Stomach (tissue), 9 donors: ENCODE data around the gene MYO10. TPM values are rescaled to one million over a fixed set of nuclear protein-coding genes. Genes with fewer than 3 reads are reported as not detected.

Source experiments
- DNase-seq, 2 donors: peaks; one replicate each; pipeline versions ENCODE4 v3.0.0 to v3.0.0-alpha.2; 2013 to 2019
- H3K27ac ChIP-seq, 5 donors: fragments of 200-600 bp in 4 of 5; sonication (generic) in 4 of 5; one replicate each; pipeline ENCODE4 v1.5.1; 2013 to 2019; ENCODE audit warnings: mild to moderate bottlenecking in 1 of 5, moderate library complexity in 1 of 5
- H3K27me3 ChIP-seq, 3 donors: fragments of 200-600 bp; sonication (generic); one replicate each; pipeline ENCODE4 v1.5.1; 2017 to 2019; ENCODE audit warnings: mixed run types in 1 of 3
- H3K36me3 ChIP-seq, 4 donors: fragments of 200-600 bp; sonication (generic); 1 replicate in 3 of 4; 2 replicates in 1 of 4; pipeline ENCODE4 v1.5.1; 2016 to 2019
- H3K4me1 ChIP-seq, 4 donors: fragments of 200-600 bp; sonication (generic); one replicate each; pipeline ENCODE4 v1.5.1; 2016 to 2019
- H3K4me3 ChIP-seq, 4 donors: fragments of 200-600 bp; sonication (generic) in 3 of 4; one replicate each; pipeline ENCODE4 v1.5.1; 2016 to 2019; ENCODE audit warnings: mild to moderate bottlenecking in 1 of 4
- H3K9me3 ChIP-seq, 4 donors: fragments of 200-600 bp; sonication (generic); one replicate each; pipeline ENCODE4 v1.5.1; 2016 to 2019
- CTCF ChIP-seq, 7 experiments: fragments of 450-650 bp in 4 of 7; fragments of 200-600 bp in 3 of 7; sonication (generic) in 3 of 7; IDR thresholded peaks; one replicate each; pipeline ENCODE4 v1.5.1; 2016 to 2019; ENCODE audit warnings: antibody characterized with exemption in 7 of 7, control low read depth in 2 of 7, mild to moderate bottlenecking in 1 of 7
- EP300 ChIP-seq: sonication (generic); formaldehyde crosslinking; IDR thresholded peaks from one replicate; pipeline ENCODE4 v1.6.1; 2017; ENCODE audit warnings: antibody characterized with exemption
- POLR2A ChIP-seq, 4 donors: fragments of 450-650 bp; IDR thresholded peaks; one replicate each; pipeline ENCODE4 v1.6.1; 2016; ENCODE audit warnings: antibody characterized with exemption in 4 of 4, control low read depth in 2 of 4, mild to moderate bottlenecking in 1 of 4, moderate library complexity in 1 of 4
- POLR2AphosphoS5 ChIP-seq, 3 donors: sonication (generic); formaldehyde crosslinking; IDR thresholded peaks; one replicate each; pipeline ENCODE4 v1.6.1; 2016; ENCODE audit warnings: antibody characterized with exemption in 3 of 3
- WGBS, 5 donors: extraction: QIAGEN DNeasy Blood & Tissue Kit in 3 of 5; methylation state at CpG; one replicate each; pipeline versions ENCODE4 v1.1.5 to v1.1.7; 2013 to 2018; 5-methylcytosine and 5-hydroxymethylcytosine counted together
- intact Hi-C: fragments of 100-400 bp; cut with DNase I; formaldehyde crosslinking; loops from one replicate; pipeline ENCODE4 v1.15.1; 2023; ENCODE audit warnings: low total_unique reads
- polyA plus RNA-seq, 3 donors: library from polyadenylated mRNA; stranded (reverse); fragments of 200-250 nt; gene quantifications; one replicate each; pipeline ENCODE4 v1.2.3, GENCODE V29; 2013
- total RNA-seq, 5 donors: library from RNA; depleted of rRNA; stranded (reverse); fragments of >200 nt; gene quantifications; one replicate each; pipeline versions ENCODE4 v1.1.0 to v1.2.3, GENCODE V29; 2014 to 2016
- donor health status: healthy with polysubstance abuse.
- donor health status: Bipolar disorder and iron deficiency.
- donor health status: healthy.

The MYO10 gene
- total and polyA plus RNA-seq, 8 donors, result 6.8 to 233 (median 76.5) TPM

- Histone ChIP-seq H3K27ac (no peak overlapping the region), H3K4me1 (peaks cover 0 to 30% (median 10%) of the 10 kb centered on the region in 4 donors), H3K9me3 (no peaks in the 10 kb centered on the region), H3K36me3 (no peaks in the 10 kb centered on the region), H3K4me3 (no peak overlapping the region), H3K27me3 (no peaks in the 10 kb centered on the region)
- 81 to 90% (median 87%) methylated on average over 8 of the region's 8 CpGs for WGBS, 5 donors
- intact Hi-C loops, result no loop called here
- TF ChIP-seq EP300, result no peak
- no peak for TF ChIP-seq POLR2AphosphoS5 (IDR thresholded peaks at IDR 0.05)
- TF ChIP-seq CTCF (IDR thresholded peaks at IDR 0.05), result no peak
- TF ChIP-seq POLR2A (IDR thresholded peaks at IDR 0.05), result no peak
- no peak for DNase-seq
Observed at GRCh38 chr5:16827755-16828154, 108.3 kb downstream of the MYO10 start.

- intact Hi-C loops, result no loop called here
- H3K9me3 ChIP-seq, result no peaks in the 10 kb centered on the region
- H3K36me3 ChIP-seq, result no peaks in the 10 kb centered on the region
- H3K4me1 ChIP-seq, result peaks cover 0 to 30% (median 10%) of the 10 kb centered on the region in 4 donors
- 71 to 81% (median 79%) methylated on average over 15 of the region's 15 CpGs for WGBS, 5 donors
- H3K27me3 ChIP-seq, result no peaks in the 10 kb centered on the region
- peak overlapping the region in 1 of 4 donors; percentile 20 for H3K4me3 ChIP-seq
- H3K27ac ChIP-seq, result peak overlapping the region in 1 of 5 donors; percentile 22
- DNase-seq, result no peak
- TF ChIP-seq CTCF (IDR thresholded peaks at IDR 0.05) (no peak), EP300 (no peak), POLR2AphosphoS5 (IDR thresholded peaks at IDR 0.05) (no peak), POLR2A (IDR thresholded peaks at IDR 0.05) (no peak)
Observed at GRCh38 chr5:16826379-16827125, 109.5 kb downstream of the MYO10 start.

GRCh38 chr5:16819522-16820167 is 116.4 kb downstream of the MYO10 start:
- no peak for TF ChIP-seq CTCF (IDR thresholded peaks at IDR 0.05)
- TF ChIP-seq POLR2AphosphoS5 (IDR thresholded peaks at IDR 0.05), result no peak
- TF ChIP-seq EP300, result no peak
- H3K4me1 ChIP-seq, result peaks cover 0 to 27% (median 10%) of the 10 kb centered on the region in 4 donors
- WGBS, 5 donors, result 62 to 75% (median 68%) methylated on average over 4 of the region's 4 CpGs
- H3K4me3 ChIP-seq, result no peak overlapping the region
- H3K36me3 ChIP-seq, result peaks cover 0 to 8% (median 2%) of the 10 kb centered on the region in 4 donors
- DNase-seq, result no peak
- peak overlapping the region in 3 of 5 donors; percentile 1 to 31 (median 13) for H3K27ac ChIP-seq
- H3K27me3 ChIP-seq, result no peaks in the 10 kb centered on the region
- intact Hi-C loops, result no loop called here
- no peaks in the 10 kb centered on the region for H3K9me3 ChIP-seq

DNA sequence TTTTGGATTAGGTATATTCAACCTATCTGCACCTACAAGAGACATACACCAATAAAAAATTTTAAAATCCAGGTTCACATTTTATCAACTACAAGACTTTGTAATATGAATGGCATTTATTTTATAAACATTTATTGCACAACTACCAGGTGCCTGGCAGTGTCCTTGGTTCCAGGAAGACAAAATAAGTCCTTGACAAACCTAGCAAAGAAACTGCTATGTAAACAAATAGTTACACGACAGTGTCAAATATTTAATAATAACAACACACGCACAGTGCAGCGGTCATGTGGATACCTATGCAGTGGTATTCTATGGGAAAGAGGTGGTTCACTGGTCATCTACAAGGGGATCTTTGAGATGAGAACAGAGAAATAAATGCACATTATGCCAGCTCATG is 120.7 kb downstream of the MYO10 start:
- intact Hi-C loops, result no loop called here
- H3K4me3 ChIP-seq, result no peak overlapping the region
- peak in 1 of 2 donors; percentile 30 for DNase-seq

More for the DNA sequence above, 120.7 kb downstream of the MYO10 start:
- Histone ChIP-seq H3K27ac (peak overlapping the region in 2 of 5 donors; percentile 16 to 18), H3K36me3 (peaks cover 0 to 8% (median 2%) of the 10 kb centered on the region in 4 donors), H3K27me3 (no peaks in the 10 kb centered on the region), H3K4me1 (peaks cover 7 to 47% (median 24%) of the 10 kb centered on the region in 4 donors), H3K9me3 (no peaks in the 10 kb centered on the region)
- 20 to 45% (median 33%) methylated on average over 3 of the region's 3 CpGs for WGBS, 5 donors
- TF ChIP-seq EP300 (no peak), CTCF (IDR thresholded peaks at IDR 0.05) (no peak), POLR2AphosphoS5 (IDR thresholded peaks at IDR 0.05) (no peak), POLR2A (IDR thresholded peaks at IDR 0.05) (no peak)
